Kasumi-1 (cell line): ENCODE data around the gene PRR5L.

ENCODE experiments used
- DNase-seq, 2 experiments: peaks; one replicate each; lab custom pipeline; 2025; lab: John Stamatoyannopoulos, UW

The PRR5L gene, protein sequence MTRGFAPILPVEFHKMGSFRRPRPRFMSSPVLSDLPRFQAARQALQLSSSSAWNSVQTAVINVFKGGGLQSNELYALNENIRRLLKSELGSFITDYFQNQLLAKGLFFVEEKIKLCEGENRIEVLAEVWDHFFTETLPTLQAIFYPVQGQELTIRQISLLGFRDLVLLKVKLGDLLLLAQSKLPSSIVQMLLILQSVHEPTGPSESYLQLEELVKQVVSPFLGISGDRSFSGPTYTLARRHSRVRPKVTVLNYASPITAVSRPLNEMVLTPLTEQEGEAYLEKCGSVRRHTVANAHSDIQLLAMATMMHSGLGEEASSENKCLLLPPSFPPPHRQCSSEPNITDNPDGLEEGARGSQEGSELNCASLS

DNA sequence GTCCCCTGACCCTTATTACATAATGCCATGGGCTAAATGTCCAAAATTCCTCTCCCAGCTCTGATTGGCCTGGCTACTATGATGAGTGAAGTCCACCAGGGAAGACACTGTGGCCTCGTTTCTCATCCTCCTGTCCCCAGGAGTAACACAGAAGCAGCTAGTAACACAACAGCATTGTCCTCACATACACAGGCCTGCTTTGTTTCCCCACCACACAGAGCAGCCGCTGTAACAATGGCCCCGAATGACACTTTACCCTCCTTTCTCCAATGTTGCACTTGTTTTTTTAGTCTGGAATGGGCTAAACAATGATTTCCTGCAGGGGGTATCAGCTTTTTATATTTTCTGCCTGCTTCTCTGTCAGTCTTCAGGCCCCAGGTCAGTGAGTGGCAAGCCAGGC lies at the start of gene PRR5L:
TSS of gene PRR5L (plus strand) at position 363 of the 400 bp plus-strand sequence. CDS start 104,834 bp downstream, outside the sequence.
- DNase-seq, result no peak

DNA sequence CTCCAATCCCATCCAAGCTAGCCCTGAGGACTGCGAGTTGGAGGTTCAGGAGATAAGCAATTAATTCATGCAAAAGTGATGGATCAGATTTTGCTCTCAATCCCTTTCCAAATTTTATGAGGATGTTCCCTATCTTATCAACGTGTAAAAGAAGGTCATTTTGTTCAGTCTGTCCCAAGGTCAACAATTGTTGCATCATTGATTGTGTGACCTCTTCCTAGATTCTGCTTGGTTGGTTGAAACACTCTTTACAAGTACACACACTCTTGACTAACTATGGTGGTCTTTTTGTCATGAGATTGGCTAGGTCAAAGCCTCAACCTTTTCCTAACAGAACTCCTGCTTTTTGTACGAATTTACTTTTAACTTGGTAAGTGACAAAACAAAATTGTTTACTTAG lies 48.6 kb upstream of the PRR5L start:
- no peak for DNase-seq

DNA sequence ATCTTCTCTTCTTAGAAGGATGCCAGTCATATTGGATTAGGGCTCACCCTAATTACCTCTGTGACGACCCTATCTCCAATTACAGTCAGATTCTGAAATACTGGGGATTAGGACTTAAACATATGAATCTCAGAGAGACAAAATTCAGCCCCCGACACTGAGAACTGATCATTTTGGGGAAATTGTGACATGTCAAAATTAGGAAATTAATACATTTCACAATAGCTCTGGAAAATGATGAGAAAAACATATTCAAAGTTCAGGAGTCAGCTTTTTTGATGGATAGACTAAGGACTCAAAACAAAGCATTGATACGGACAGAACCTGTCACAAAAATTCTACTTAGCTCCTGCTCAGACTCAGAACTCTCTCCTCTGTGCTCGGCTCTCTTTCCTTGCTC lies 47.7 kb upstream of the PRR5L start:
- no peak for DNase-seq

DNA sequence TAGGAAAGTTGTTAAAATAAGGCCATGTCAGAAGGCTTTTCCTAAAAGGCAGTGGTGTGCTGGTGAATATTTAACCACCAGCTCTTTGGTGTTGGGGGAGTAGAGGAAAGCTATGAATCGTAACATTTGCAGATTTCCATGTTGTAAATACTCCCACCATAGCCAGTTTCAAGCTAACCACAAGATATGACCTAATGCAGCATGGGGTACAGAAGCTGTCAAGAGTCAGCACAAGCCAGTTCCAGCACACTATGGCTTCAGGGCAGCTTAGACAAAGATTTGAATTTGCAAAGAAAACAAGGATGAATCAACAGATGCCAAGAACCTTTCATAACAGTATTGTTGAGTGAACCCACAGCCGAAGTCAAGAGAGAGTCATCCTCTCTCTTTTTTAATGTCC lies 46.8 kb upstream of the PRR5L start:
- peak; percentile 17 to 20 for DNase-seq

DNA sequence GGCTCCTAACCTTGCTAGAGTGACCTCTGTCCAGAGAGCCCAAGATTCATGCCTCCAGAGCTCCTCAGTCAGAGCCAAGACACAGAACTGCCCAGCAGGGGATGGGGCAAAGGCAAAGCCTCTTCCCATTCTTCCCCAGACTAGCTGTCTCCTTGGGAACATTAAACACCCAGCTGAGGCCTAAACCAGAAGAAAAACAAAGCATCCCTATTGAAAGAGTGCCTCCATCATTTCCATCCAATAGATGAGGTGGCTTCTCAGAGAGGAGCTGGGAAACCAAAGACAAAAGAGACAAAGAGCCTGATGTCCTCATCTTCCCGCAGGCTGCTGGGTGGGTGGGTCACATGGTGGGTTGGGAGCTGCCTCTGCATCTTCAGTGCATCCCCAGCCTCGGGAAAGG lies 44.3 kb upstream of the PRR5L start:
- DNase-seq, result no peak

DNA sequence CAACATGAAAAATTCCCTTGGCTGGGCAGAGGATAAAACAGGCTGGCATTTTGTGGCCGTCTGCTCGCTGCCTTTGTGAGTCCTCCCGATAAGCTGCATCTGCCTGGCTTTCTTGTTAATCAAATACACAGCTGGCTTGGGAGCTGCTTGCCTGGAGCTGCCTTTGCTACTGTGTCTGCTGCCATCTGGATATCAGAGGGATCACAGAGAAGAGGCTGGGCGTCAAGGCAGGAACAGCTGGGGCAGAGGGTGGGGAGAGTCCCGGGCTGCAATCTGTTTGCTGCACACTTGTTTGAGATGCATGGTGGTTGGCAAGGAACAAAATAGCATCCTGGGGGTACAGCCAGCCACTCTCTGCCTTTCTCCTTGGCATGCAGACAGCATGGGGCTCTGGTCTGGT lies 42.9 kb upstream of the PRR5L start:
- DNase-seq, result no peak

DNA sequence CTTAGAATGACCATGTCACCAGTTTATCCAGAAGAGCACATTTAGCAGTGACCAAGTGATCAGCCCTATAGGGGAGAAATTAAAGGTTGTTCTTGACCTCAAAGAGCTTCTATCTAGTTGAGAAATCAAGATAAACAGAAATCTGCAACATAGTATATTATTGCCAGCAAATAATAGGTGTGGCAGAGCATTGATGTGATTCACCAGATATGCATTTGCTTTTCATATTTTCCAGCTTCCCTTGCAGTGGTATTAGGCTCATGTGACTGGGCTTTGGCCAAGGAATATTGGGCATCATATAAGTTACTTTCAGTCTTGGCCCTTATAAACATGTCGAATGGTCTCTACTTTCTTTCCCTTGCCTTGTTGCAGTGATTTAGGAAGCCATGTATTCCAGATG lies 41.4 kb upstream of the PRR5L start:
- DNase-seq, result no peak

DNA sequence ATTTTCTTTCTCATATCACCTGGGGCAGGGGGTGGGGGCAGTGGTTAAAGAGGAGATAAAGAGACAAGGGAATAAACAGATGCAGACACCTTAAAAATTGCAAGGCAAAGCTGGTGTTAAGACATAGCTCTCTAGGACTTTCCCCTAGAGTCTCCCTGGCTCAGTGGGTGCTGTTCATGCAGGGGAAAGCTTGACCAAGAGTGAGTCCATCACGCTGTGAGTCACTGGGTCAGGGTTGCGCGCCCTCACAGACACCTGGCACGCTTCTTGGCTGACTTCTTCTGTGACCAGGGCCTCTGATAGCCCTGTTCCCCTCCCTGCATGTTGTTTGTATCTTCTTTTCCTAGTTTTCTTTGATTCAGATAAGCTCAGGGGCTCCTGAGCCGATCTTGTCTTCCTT lies 38.7 kb upstream of the PRR5L start:
- DNase-seq, result no peak

DNA sequence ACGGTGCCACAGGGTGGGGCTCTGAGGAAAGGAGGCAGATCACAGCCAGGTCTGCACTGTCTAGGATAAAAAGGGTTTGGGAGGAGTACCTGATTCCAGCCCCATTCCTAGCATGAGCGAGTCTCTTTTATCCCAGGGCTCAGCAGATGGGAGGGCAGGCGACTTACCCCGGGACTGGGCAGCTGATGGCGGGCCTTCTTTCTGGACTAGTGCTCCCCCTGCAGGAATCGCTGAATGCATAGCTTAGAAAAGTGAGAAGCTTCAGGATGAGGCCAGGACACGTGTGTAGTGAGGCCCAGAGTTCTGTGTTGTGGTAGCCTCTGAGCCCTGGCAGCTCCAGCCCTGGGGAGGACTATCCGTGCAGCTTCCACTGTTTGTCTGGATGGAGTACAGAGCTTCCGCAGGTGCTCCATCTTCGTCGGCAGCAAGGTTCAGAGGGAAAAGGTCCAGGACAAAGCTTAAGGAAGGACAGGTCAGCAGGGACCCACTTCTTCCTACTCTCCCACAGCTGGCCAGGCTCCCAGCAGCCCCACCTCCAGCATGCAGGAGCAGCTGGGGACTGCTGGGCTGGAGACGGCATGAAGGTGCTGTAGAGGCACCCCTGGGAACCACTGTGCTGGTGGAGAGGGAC lies 37.2 kb upstream of the PRR5L start:
- DNase-seq, result peak; percentile 81 to 84

DNA sequence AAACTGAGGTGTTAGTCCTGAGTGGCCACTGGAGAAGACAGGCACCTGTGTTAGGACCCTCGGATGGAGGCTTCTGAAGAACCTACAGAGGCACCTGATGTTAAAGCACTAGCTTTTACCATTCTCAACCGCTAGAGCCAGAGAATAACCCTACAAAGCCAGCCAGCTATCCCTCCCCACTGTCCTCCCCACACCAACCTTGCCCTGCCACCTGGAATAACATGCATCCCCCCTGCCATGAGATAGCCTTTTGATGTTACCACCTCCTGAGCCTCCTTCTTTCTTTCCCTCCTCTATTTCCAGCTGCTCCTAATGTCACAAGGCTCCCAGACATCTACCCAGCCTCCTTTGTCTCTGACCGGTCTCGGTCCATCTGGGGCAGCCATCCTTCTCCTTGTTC lies 35.0 kb upstream of the PRR5L start:
- DNase-seq, result no peak

DNA sequence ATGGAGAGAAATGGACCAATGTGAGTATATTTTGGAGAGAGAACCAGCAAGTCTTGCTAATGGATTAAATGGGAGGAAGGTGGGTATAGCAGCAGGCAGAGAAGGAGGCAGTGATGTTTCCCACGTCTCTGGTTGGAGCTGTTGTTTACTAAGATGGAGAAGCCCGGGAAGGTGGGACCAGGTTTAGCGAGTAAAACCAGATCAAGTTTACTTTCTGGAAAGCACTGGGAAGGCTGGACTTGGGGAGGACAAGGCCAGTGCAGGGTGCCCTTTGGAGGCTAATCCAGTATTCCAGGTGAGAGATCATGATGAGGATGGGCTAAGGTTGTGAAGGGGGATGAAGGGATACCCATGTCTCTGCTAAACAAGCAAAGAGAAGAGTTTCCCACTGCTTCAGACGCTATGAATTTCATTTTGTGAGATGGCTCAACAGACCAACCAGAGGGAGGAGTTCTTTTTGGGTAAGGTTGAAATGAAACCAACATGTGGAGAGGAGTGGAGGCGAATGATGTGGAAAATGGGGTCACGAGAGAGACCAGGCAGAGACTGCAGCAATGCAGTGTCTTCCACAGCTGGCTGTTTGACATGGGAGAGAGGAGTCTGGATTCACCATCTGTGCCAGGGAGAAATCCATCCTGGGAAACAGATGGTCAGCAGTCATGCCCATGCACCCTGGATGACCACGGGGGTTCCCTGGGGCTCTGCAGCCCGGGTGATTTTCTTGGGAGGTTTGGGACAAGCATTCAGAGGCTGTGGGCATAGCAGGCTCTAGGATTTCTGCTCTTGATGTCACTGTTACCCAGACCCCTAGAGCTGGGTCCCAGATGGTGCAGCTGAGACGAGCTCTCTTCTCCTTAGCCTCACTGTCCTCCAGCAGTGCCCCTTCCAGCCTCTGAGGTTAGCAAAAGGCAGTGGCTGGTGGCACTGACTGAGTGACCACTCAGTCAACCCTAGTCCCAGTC lies 31.8 kb upstream of the PRR5L start:
- DNase-seq, result no peak

DNA sequence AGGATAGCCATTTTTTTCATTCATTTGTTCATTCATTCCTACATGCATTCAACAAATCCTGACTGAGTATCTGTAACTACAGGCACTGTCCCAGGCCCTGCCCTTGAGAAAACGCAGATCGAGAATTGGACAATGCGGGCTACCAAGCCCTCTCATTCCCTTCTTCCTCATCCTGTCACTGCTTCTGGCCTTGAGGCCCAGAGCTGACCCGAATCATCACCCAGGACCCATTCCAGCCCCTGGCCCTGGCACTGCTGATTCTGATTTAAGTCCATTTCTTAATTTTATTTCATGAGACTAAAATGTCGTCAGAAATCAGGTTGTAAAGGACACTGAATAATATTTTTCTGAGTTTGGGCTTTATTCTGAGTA lies 31.1 kb upstream of the PRR5L start:
- no peak for DNase-seq

DNA sequence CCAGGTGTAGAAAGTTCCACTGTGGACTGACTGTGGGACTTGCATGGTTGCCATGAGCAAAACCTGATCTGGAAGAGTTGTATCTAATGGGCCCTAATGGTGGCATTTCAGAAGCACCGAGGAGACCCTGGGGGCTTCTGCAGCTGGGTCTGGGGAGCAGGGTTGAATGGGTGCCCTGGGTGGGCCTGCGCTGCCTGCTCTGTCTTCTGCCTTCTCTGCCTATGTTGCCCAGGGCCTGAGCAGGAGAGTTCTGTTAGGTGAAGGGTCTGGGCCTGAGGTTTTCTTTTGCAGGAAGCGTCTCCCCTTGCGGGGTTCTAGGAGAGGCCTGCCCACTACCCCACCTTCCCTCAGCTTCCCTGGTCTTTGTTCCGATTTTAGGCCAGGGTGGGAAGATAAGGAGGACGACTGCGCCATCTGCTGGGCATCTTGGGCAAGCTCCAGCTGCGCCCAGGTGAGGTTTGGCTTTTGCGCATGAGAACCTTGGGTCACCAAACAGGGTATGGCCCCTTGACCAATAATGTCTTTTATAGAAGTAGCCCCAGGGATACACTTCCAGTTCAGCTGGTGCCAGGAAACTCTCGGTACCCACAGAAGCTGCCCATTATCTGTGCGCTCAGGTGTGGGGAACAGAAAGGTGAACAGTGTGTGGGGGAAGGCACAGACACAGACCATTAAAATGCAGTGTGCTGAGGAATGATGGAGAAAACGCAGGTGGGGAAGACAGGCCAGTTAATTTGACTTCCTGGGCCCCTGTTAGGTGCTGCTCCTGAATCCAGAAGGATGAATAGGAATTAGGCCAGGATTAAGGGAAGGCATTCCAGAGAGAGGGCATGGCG lies 30.1 kb upstream of the PRR5L start:
- peak; percentile 41 to 43 for DNase-seq

DNA sequence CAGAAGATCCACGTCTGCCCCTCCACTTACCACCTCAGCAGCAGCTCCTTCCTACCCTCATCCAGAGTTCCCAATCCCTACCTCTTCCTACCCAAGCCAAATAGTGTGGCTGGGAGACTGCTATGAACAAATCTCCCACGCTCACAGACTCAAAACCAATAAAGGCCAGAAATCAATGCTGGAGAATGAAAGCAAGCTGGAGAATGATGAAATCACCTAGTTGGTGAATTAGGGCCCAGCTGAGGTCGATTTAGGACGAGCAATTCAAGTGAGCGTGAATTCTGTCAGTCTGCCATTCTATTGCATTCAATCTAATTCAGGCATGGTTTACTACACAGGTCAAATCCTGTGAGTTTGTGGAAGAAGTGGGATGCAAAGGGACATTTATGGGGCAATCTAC lies 29.3 kb upstream of the PRR5L start:
- DNase-seq, result no peak

DNA sequence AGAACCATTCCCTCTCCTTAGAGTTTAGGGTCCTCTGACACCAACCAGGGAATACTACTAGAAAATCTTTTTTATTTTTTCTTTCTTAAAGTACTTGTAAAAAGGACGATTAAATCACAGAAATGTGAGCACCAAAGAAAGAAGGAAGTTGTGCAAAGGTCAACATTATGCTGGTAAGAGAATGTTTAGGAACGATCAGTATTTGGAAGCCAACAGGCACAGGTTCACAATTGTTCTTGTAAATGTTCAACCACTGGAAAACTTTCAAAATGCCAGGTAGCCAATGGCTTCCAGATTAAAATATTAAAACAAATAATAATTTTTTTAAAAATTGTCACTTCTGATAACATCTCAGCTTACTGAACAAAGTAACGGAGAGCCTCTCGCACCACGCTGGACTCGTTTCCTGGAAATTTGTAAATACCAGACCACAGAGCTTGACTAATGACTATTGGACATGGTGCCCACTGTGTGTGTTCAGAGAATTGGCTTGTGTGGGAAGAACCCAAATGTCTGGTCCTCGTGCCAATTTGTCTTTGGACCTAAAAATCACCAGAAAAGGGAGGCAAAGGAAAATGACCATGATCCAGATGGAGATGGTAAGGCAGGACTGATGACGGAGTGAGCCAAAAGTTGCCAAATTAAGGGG lies 27.6 kb upstream of the PRR5L start:
- DNase-seq, result no peak

DNA sequence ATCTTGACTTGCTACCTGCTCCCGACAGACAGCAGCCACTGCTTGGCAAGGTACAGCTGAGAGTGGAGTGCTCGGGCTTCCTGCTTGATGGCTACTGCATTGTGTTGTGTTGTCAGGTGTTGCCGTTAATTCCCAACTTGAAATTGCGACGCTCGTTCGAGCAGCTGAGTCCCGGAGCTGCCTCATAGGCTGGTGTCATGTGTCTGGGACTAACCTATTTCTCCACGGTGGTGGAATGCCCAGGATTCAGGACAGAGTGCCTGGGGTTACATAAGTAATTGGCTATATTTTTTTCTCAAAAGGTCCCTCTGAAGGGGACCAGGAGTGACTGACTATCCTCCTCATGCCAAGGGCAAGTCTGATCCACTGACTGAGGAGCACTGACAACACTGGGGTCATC lies 25.4 kb upstream of the PRR5L start:
- no peak for DNase-seq

DNA sequence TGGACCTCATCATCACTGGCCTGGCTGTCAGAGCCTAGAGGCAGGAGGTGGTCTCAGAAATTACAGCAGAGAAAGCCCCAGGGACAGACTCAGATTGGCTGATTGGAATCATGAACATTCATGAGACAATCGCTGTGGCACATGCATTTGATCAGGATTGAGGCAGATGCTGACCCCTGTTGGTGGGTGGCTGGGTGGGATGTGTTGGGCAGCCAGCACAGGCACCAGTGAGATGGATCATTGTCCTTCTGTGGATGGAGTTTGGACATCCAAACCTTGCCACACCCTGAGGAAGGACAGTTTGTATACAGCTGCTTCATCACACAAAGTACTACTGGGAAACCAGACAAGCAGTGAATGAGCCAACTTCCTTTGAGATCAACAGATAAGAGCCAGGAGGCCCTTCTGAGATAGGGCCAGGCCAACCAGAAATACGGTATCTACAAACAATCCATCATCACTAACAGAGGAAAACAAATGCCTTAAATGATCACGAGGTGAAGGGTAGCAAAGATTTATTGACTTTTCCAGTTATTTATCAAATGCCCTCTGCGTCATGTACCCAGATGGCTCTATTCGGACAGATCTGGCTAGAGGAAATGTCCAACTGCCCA lies 24.2 kb upstream of the PRR5L start:
- DNase-seq, result no peak

DNA sequence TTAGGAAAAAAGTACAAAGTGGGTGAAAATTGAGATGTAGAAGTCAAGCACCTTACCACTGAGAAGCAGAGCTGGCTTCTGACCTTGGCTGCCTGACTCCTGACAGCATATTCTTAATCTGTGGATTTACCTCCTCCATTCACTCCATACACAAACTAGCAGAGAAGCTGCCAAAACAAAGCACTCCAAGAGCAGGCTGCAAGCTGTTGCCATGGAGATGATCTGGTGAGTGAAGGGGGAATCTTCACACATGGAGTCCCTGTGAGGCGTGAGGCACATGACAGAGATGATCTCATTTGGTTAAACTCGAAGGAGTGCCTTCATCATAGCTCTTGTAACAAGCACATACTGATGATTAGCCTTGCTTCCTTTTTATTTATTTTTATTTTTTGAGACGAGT lies 23.0 kb upstream of the PRR5L start:
- no peak for DNase-seq

DNA sequence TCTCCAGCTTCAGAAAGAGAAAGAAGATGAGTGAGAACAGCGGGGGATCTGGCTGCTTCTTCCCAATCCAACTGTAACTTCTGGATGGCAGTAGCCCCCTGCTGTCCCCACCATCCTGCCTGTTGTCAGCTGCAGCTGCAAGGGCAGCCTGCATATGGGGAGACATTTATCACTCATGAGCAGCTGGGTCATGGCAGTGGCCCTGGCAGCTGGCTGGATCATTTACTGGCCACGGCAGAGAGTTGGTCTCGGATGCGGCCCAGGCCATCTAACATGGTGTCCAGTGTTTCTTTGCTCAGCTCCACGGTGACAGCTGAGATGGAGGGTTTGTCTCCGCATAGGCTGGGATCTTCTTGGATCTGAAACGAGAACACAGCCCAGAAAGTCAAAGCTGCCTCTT lies 21.7 kb upstream of the PRR5L start:
- DNase-seq, result no peak

DNA sequence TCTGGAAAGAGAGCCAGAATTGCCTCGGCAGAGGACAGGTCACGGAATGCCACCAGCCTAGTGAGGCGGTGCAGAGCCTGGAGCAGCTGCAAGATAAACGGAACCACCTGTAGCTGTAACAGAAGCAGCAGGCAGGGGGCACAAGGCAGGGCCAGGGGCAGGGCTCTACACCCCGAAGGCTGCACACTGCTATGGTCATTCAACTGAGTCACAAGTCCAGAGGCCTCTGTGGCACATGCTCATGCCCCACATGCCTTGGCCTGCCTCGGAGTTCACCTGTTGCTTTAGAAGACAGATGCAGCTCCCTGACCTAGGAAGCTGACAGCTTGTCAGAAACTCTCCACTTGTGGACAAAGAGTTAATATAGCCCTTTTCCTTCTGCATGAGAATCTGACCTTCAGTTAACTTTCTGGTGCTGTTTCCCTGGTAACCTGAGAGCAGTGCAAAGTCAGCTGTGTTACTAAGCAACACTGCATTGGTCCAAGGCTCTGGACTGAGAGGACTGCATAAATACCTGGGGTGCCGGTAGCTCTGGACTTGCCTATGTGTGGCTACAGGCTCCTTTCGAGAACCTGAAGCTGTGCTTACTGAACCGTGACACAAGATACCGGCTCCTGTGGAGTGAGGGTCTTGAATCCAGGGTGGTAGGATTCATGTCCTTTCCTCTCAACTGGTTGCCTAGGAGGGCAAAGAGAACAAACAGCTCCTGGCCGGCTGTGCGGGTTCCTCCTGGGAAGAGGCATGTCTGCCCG lies 17.4 kb upstream of the PRR5L start:
- no peak for DNase-seq
